ENCODE results near the gene ANKS1B.

The ANKS1B gene

DNA sequence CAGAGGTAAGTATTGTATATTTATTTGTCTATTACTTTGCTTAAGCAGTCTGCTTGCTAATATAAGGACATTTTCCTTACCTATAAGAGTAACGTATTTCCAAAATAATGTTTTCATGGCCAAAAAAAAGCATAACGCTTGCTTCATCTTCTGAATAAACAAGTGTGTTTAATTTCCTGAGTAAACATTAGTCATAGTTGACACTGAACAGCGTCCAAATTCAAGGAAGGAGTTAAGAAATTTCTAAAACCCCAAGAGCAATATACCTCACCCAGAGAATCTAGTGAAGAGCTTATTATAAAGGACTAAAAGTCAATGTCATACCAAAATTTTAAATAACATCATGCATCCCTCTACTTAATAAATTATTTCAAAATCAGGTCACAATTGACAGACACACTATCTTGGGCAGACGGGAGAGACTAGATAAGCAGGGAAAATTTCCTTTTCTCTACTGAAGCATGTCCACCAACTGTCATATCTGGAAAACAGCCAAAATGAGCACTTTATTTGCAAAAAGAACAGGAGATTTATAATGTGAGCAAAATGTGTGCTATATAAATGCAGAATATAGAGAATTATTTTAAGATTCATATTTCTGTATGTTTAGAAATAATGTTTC, 25.1 kb downstream of the ANKS1B start:
- peak; percentile 85 for DNase-seq

DNA sequence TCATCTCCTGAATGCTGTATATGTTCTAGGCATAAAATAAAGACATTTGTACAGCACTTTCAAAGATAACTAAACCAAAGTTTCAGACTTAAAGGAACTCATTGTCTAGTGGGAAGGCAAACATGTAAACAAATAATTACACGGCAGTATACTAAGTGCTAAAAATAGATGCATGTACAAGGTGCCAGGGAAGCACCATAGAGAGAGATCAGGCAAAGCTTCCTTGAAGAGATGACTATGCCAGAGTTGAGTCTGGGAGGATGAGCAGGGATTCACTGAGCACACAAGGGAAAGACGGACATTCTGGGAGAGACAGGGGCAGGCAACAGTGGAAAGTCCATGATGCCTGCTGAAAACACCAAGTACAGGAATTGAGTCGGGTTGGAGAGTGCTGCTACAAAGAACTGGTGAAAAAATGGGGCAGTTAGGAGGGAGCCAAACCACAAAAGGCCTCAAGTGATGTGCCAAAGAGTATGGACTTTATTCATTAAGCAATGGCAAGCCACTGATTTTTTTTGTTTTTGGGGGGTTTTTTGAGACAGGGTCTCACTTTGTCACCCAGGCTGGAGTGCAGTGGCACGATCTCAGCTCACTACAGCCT, 26.8 kb downstream of the ANKS1B start:
- DNase-seq, result no peak

DNA sequence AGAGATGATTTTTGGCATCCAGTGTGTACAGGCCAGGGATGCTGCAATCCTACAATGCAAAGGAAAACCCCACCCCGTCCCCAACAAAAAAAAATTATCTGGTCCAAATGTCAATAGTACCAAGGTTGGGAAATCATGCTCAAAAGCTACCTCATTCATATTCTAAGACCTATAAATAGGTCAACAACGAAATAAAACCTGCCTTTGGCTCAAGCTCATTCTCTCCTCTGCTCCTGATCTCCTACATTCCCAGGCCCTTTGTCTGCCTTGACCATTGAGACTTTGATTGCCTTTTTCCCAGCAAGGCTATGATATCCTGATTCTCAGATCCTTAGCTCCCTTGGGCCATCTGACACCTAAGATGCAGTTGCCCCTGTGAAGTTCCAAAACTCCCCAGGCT, 30.0 kb downstream of the ANKS1B start:
- DNase-seq, result no peak

DNA sequence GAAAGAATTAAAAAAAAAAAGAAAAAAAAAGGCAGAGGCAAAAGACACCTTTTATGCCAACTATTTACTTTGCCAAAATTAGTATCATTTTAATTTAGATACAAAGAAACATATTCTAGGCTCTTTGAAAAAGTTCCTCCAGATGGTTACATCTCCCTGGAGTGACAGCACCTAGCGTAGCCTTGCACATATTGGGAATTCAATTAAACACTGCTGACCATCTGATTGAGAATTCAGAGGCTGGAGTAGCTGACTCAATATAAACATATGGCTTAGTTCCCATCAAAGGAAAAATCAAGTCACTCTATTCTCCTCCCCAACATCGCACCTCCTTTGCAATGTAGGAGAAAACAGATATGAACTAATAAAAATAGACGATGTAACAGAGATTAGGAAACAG, 36.4 kb downstream of the ANKS1B start:
- peak; percentile 11 for DNase-seq

DNA sequence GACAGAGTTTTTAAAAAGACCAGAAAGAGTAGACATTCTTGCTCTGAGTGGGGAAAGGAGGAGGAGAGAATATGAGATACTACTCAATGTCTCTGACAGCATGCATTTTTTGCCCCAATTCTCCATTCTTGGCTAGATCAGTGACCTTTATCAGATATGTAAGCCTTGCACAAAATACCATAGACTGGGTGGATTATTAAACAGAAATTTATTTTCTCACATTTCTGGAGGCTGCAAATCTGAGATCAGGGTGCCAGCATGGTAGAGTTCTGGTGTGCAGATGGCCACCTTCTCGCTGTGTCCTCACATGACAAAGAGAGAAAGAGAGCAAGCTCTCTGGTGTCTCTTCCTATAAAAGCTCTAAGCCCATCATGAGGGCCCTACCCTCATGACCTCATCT, 38.6 kb downstream of the ANKS1B start:
- no peak for DNase-seq

DNA sequence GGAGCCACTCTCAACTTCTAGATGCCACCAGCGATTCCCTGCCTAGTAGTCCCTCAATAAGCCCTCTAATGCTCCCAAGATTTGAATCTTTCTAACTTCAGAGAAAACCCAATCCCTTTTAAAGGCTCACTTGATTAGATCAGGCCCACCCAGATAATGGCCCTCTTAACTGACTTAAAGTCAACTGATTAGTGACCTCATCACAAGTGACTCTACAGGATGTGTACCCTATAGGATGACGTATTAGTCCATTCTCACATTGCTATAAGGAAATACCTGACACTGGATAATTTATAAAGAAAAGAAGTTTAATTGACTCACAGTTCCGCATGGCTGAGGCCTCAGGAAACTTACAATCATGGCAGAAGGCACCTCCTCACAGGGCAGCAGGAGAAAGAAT, 49.1 kb downstream of the ANKS1B start:
- peak; percentile 17 for DNase-seq

DNA sequence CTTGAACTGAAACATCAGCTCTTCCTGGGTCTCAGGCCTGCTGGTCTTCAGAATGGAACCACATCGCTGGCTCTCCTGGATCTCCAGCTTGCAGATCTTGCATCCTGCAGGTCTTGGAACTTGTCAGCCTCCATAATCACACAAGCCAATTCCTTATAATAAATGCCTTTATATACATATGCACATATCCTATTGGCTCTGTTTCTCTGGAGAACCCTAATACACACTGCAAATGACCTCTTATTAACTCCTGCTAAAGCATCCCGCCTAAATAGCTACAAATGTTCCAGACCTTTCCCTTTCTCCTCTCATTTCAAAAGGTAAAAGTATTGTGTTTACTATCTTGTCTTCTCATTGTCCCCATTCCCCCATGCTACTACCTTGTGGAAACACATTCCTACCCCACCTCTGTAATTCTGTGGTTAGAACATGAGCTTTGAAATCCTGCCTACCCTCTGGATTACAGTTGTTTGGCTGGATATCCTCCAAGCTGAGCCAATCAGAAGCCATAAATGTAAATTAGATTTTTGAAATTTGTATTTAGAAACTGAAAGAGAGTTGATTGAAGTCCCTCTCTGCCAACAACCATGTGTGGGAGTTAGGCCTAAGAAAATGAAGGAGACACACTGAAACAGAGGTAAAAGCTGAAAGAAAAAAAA, 58.1 kb downstream of the ANKS1B start:
- no peak for DNase-seq

DNA sequence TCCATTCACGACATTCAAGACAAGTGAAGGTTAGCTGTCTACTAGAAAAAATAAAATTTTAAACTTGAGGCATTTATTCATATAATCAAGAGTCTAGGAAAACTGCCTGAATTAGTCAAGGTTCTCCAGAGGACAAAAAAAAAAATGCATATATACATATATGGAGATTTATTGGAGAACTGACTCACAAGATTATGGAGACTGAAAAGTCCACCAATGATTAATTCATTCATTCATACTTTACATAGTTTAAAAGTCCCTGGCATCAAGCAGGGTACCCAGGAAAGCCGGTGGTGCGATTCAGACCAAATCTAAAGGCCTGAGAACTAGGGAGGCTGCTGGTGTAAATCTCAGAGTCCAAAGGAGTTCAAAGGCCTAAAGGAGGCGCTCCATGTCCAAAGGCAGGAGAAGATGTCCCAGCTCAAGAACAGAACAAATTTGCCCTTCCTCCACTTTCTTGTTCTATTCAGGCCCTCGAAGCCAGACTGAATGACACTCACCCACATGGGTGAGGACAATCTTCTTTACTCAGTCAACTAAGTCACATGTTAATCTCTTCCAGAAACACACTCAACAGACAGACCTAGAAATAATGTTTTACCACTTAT, 64.3 kb downstream of the ANKS1B start:
- peak; percentile 67 for DNase-seq

DNA sequence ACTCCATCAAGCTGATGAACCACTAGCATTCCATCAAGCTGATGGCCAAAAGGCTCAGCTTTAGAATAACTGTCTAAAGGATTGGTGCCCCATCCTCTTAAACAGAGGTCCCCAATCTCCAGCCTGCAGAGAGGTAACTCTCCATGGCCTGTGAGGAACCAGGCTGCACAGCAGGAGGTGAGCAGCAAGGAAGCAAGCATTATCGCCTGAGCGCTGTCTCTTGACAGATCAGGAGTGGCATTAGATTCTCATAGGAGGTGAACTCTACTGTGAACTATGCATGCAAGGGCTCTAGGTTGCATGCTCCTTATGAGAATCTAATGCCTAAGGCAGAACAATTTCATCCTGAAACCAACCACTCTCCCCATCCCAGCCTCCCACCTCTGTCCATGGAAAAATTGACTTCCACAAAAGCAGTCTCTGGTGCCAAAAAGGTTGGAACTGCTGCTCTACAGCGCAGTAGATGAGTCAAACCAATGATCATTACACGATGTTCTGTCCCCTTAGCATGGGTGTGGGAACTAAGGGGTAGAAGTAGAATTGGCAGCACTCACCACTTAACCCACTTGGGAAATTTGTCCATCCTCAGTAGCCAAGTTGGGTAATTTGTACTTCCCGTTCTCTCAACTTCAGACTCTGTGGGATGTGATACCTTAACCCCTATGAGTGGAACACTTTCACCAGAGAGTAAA, 66.9 kb downstream of the ANKS1B start:
- no peak for DNase-seq

DNA sequence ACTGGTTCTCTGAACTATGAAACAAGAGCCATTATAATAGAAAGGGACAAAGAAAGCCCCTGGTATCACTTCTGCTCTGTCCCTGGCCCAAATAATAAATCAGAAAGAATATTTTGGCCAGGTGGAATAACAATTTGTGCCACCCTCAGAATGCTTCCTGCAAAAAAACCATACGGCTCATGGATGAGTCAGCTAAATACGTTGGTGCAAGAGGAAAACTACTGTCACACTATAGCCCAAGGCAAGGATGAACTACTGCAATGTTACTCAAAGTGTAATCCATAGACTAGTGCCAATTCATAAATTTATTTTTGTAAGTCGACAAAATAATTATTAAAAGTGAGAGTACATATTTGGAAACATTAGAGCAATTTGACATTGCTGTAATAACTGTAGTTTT, 68.2 kb downstream of the ANKS1B start:
- DNase-seq, result no peak

DNA sequence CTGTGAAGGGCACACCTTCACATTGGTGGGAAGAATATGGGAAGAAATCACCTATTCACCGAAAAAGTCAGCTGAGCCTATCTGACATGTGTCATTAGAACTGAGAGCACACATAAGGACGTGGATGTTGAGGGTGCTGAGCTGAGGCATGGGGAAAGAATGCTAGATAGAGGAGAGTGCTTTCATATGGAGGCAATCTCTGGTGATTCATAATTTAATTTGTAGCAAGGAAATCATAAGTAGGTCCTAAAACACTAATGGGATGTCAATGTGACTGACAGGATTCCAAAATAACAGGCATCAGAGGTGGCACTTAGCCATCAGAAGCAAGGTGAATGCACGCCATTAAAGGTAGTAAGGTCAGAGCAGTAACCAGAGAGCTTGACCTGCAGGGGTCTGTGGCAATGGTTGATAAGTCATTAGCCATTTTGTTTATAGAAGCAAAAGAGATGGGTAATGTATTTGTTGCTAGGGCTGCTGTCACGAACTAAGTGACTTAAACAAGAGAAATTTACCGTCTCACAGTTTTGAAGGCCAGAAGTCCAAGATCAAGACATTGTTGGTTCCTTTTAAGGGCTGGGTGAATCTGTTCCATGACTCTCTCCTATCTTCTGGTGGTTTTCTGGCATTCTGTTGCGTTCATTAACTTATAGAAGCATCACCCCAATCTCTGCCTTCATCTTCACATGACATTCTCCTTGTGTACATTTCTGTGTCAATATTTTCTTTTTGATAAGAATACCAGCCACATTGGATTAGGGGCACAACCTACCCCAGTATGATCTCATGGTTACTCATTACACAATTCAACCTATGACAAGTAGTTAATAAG, 69.3 kb downstream of the ANKS1B start:
- DNase-seq, result no peak

DNA sequence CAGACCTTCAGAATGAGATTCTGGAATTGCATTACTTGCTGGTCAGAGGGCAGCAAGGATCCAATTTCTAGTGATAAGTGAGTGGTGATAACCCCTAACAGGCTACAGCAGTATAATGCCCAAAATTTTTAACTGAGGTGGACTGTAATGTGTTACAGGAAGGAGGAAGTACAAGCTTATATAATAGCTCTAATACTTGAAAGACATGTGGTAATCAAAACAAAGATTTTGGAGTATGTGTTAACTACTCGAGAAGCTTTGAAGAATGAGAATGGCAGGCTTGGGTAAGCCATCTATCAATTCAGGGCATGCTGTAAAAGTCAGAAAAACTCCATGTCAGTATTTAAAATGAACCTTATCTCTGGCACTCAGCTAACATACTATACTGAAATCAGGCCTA, 70.5 kb downstream of the ANKS1B start:
- DNase-seq, result no peak

DNA sequence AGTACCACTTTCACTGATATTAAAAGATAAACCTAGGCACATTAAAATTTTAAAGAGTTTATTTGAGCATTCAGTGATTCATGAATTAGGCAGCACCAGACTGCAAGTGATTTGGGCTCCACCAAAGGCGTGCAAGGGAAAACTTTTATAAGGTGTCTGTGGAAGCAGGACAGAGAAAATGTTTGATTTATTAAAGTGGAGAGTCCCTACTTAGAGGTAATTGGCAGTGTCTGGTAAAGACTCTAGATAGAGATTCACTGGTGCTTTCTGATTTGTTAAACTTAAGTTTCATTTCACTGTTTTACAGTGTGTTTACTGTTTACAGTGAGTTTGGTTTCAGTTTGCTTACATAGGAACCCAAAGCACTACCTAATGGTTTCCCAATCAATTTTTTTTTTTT, 72.8 kb downstream of the ANKS1B start:
- DNase-seq, result no peak

DNA sequence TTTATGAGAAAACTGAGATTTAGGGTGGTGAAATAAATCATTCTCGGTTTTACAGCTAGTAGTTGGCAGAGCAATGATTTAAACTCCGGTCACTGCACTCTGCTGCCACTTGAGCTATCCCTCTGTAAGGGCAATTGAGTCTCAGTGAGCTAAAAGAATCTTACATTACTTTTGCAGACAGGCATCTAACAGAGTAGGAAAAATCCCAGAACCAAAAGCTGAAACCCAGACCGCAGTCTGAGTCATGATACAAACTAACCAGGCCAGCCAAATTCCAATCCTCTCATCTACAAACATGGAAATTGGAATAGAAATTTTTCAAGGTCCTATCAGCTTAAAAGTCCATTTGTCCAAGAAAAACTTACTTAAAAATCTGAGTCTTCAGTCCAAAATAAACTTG, 73.7 kb downstream of the ANKS1B start:
- DNase-seq, result no peak

DNA sequence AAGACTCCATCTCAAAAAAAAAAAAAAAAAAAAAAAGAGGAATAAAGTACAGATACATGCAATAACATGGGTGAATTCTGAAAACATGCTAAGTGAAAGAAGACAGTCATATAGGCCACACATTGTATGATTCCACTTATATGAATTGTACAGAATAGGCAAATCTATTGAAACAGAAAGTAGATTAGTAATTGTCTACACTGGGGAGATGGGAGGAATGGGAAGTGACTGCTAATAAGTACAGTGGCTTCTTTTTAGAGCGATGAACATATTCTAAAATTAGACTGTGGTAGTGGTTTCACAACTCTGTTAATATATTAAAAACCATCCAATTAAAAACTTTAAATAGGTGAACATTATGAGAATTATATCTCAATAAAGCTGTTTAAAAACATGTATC, 74.4 kb downstream of the ANKS1B start:
- no peak for DNase-seq

DNA sequence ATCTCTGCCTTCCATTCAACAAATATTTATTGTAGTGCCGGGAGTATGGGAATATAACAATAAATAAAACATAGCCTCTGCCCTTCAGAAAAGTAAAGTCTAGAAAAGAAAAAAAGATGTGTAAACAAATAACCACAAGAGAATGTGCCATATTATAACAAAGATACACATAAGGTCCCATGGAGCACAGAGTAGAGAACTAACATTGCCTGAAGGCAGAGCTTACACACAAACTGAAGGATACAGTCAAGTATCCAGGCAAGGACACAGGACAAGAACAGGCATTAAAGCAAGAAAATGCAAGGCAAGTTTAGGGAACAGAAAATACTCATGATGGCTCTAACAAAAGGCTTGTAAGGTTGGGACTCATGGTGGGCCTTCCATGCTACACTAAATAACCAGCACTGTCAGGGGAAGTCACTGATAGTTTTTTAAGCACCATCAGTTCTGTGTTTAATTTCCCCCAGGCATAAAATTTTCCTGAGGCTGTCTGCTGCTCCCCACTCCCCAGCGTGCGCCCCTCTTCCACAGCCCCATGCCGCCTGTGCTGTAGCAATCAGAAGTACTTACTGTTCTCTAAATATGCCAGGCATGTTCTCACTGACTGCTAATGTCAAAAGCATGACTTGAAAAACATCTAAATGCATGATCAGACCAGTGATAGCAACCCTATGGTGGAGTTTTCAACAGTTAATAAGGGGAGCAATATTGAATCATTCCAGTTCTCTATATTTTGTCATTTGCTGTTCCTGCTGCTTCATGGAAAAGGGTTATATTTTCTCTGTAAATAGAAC, 77.8 kb downstream of the ANKS1B start:
- no peak for DNase-seq

DNA sequence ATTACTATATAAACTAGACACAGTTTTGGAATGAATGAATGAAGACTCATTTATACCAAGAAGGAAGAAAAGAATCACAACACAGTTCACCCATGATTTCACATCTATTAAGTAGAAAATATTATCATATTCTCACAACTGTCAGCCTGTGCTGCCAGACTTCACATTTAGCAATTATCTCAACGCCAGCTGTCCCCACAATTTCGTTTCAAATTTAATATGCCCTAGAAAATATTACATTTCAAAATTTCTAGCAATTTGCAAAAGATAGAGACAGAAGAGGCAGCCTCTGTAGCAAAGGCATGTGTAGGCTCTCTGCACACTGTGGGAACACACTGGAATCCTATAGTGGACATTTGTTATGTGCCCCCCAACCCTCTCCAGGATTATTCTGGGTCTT, 83.6 kb downstream of the ANKS1B start:
- DNase-seq, result no peak

DNA sequence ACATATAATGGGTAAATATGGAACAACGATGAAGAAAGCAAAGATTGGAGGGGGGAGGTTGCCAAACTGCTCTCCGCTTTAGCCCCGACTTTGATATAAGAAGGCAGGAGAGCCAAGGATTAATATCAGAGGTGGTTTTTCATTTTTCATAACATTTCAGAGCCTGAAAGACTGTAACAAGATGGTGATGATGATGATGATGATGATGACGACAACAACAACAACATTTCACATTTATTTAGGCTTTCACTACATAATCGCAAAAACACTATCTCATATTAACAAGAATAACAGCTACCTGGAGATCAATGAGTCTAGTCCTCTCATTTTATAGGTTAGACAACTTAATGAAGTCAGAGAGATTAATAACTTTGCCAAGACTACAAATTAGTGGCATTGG, 86.1 kb downstream of the ANKS1B start:
- no peak for DNase-seq

DNA sequence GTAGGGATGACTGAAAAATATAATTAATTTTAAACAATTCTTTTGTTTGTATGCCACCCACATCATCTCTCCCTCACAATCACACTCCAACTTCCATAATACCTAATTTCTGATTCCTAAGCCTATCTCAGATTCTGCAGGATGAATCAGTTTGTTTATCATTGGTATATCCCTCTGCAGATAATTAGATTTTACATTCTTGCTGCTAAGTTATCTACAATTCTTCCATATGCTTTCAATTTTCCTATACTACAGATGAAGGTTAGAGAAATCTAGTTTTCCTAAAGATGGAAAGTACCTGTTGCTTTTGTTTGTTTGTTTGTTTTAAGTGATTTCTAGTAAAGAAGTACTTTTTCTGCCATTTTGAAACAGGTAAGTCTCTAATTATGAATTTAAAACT, 105.3 kb downstream of the ANKS1B start:
- DNase-seq, result no peak

DNA sequence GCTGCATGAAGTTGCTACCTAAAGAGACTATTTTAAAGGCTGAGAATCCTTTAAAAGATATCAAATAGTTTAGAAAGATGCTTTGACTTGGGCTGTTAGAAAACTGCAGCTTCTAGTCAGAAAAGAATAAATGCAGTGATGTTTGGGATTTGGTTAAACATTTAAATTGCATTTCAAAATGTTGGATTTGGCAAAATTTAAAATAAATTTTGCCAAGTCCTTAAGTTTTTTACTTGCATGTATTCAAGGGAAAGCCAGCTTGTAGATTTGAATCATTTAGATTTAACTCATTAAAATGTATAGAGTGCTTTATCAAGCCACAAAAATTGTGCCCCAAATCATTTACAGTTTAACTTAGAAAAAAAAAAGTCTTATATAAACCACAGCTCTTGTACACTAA, 109.7 kb downstream of the ANKS1B start:
- DNase-seq, result no peak

DNA sequence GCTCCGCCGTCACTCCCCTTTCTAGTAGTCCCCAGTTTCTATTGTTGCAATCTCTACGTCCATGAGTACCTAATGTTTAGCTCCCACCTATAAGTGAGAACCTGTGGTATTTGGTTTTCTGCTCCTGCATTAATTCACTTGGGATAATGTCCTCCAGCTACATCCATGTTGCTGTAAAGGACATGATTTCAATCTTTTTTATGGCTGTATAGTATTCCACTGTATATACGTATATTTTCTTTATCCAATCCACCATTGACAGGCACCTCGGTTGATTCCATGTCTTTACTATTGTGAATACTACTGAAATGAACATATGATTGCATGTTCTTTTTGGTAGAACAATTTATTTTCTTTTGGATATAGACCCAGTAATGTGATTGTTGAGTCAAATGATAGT, 114.7 kb downstream of the ANKS1B start:
- no peak for DNase-seq

DNA sequence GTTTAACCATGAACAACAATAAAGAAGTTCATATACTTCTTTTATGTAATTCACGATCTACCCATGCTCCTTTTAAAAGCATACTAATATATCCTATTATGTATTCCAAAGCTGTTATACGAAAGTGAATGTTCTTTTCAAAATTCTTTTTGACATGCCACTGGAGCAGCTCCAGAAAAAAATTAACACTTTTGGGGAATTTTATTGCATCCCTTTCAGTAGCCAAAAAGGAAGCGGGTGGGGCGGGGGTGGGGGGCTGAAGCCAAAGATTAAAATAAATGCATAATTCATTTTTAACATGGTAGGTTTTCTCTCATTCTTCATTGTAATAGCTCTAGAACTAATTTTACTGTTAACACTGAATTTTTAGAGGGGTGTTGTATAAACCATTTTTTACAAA, 123.0 kb downstream of the ANKS1B start:
- no peak for DNase-seq
